Fibroblast of lung (primary cell): Measurements from ENCODE around the gene ZNF273.
"Not testable (repeated sequence)": the region's sequence is repeated elsewhere in the genome, so short reads cannot be mapped to it uniquely, and the experiment has no call there.

Source experiments
- EZH2 ChIP-seq: IDR thresholded peaks from 2 replicates; pipeline ENCODE4 v1.5.1; 2012; ENCODE audit warnings: low read length, control low read depth, mild to moderate bottlenecking; ENCODE audit errors: missing control alignments
- TF ChIP-seq, protein P1 (sequence below), 2 donors: IDR thresholded peaks in 1 of 2; conservative IDR thresholded peaks in 1 of 2; 1 replicate in 1 of 2; 2 replicates in 1 of 2; pipeline ENCODE4 v1.5.1; 2011 to 2012; ENCODE audit warnings: low read length in 2 of 2, control low read depth in 1 of 2, inconsistent platforms in 1 of 2, low read depth in 1 of 2, mild to moderate bottlenecking in 1 of 2

GRCh38 chr7:64915301-64915700 lies 12.2 kb downstream of the ZNF273 start:
- TF ChIP-seq, protein P1, sequence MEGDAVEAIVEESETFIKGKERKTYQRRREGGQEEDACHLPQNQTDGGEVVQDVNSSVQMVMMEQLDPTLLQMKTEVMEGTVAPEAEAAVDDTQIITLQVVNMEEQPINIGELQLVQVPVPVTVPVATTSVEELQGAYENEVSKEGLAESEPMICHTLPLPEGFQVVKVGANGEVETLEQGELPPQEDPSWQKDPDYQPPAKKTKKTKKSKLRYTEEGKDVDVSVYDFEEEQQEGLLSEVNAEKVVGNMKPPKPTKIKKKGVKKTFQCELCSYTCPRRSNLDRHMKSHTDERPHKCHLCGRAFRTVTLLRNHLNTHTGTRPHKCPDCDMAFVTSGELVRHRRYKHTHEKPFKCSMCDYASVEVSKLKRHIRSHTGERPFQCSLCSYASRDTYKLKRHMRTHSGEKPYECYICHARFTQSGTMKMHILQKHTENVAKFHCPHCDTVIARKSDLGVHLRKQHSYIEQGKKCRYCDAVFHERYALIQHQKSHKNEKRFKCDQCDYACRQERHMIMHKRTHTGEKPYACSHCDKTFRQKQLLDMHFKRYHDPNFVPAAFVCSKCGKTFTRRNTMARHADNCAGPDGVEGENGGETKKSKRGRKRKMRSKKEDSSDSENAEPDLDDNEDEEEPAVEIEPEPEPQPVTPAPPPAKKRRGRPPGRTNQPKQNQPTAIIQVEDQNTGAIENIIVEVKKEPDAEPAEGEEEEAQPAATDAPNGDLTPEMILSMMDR (conservative IDR thresholded peaks at IDR 0.05 in 1 of 2, IDR thresholded peaks at IDR 0.05 in 1 of 2; ENCODE audit: low read depth in 1 of 2, low read length in 2 of 2), result not testable (repeated sequence)
- not testable (repeated sequence) for TF ChIP-seq EZH2
